Stomach smooth muscle (tissue), 2 donors: Measurements from ENCODE around the gene INSR.
"Not testable (repeated sequence)": the region's sequence is repeated elsewhere in the genome, so short reads cannot be mapped to it uniquely, and the experiment has no call there.

Experiments
- H3K27ac ChIP-seq: one replicate; pipeline ENCODE4 v1.7.0; 2013; ENCODE audit warnings: mild to moderate bottlenecking, low read length, inconsistent platforms
- H3K27me3 ChIP-seq, 2 donors: one replicate each; pipeline ENCODE4 v1.7.0; 2013; ENCODE audit warnings: low read length in 2 of 2; ENCODE audit not compliant: insufficient read depth in 2 of 2, control insufficient read depth in 1 of 2
- H3K36me3 ChIP-seq, 2 donors: one replicate each; pipeline ENCODE4 v1.7.0; 2013; ENCODE audit warnings: low read length in 2 of 2; ENCODE audit not compliant: control insufficient read depth in 2 of 2, insufficient read depth in 2 of 2
- H3K4me1 ChIP-seq: one replicate; pipeline ENCODE4 v1.7.0; 2013; ENCODE audit warnings: low read length; ENCODE audit not compliant: control insufficient read depth, insufficient read depth
- H3K4me3 ChIP-seq, 2 donors: one replicate each; pipeline ENCODE4 v1.7.0; 2013; ENCODE audit warnings: low read length in 2 of 2
- H3K9ac ChIP-seq, 2 donors: one replicate each; pipeline ENCODE4 v1.7.0; 2013; ENCODE audit warnings: low read length in 2 of 2, mild to moderate bottlenecking in 1 of 2
- H3K9me3 ChIP-seq, 2 donors: one replicate each; pipeline ENCODE4 v1.7.0; 2013; ENCODE audit warnings: low read length in 2 of 2; ENCODE audit not compliant: control insufficient read depth in 2 of 2
- donor health status: healthy.
- donor health status: Pancreatic carcinoma.

INSR gene

DNA sequence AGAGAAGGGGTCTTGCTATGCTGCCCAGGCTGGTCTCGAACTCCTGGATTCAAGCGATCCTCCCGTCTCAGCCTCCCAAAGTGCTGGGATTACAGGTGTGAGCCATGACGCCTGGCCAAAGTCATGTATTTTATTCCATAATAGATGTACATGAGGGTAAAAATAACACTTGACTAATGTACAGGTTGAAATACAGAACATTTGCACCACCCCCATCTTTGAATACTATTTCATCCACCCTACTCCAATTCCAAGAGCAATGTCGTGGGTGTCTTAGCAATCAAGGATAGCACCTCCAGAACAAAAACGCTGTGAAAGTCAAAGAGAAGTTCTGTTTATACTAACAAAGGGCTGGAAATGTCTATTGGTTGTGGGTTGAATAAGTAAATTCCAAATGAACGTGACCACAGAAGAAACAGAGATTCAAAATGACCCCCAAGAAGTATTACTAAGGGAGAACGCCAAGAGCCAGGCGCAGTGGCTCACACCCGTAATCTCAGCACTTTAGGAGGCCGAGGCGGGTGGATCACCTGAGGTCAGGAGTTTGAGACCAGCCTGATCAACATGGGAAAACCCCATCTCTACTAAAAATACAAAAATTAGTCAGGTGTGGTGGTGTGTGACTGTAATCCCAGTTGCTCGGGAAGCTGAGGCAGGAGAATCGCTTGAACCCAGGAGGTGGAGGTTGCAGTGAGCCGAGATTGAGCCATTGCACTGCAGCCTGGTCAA is 84.5 kb downstream of the INSR start:
- peaks cover 16% of the 10 kb centered on the region for H3K4me1 ChIP-seq
- H3K27ac ChIP-seq, H3K4me3 ChIP-seq, H3K9ac ChIP-seq, H3K27me3 ChIP-seq, H3K36me3 ChIP-seq, H3K9me3 ChIP-seq: not testable (repeated sequence)

DNA sequence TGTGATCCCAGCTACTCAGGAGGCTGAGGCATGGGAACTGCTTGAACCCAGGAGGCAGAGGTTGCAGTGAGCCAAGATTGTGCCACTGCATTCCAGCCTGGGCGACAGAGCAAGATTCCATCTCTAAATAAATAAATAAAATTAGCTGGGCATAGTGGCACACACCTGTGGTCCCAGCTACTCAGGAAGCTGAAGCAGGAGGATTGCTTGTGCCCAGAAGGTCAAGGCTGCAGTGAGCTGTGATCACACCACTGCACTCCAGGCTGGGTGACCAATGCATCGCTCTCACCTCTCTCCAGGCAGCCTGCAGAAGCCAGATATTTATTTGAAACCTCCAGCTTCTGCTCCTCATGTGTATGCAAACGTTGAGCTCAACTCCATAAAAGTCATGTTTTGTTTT is 85.2 kb downstream of the INSR start:
- not testable (repeated sequence) for H3K36me3 ChIP-seq, H3K9ac ChIP-seq, H3K4me3 ChIP-seq, H3K27me3 ChIP-seq, H3K9me3 ChIP-seq, H3K27ac ChIP-seq
- peaks cover 14% of the 10 kb centered on the region for H3K4me1 ChIP-seq

DNA sequence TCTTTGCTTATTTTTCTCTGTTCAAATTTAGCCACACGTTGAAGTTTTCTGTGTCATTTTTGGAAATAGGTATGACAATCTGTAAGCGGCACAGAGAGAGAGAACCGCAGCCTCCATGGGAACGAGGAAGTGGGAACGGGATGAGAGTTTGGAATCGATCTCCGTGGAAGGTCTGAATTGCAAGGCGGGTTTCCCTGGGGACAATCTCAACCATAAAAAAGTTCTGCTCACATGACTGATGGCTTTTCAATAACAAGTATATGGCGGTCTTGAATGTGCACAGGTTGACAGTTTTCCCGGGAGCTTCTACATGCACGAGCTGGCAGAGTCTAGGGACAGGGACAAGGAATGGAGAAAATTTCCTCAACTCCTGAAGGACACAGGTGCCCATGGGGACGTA is 90.9 kb downstream of the INSR start:
- Histone ChIP-seq H3K36me3 (no peaks in the 10 kb centered on the region), H3K9ac (no peak overlapping the region), H3K27me3 (no peaks in the 10 kb centered on the region), H3K4me1 (peaks cover 8% of the 10 kb centered on the region), H3K27ac (no peak overlapping the region), H3K9me3 (no peaks in the 10 kb centered on the region), H3K4me3 (no peak overlapping the region)

DNA sequence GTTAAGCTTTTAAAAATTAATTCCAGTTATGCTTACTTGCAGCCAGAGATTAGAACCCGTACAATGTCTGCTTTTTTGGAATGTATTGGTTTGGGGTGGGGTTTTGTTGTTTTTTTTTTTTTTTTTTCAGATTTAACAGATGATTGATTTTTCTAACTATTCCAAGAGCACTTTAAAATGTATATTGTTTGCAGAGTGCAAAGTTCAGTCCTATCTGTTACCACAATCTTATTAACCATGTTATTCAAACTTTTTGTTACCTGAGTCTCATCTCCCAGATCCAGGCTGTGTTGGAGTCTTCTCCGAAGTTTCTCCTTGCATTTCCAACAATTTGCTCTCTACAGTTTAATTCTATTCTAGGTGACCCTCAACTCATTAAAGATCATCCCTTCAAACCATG is 91.3 kb downstream of the INSR start:
- peaks cover 9% of the 10 kb centered on the region for H3K4me1 ChIP-seq
- no peaks in the 10 kb centered on the region for H3K27me3 ChIP-seq
- no peaks in the 10 kb centered on the region for H3K36me3 ChIP-seq
- H3K4me3 ChIP-seq, result no peak overlapping the region
- no peak overlapping the region for H3K9ac ChIP-seq
- no peak overlapping the region for H3K27ac ChIP-seq
- no peaks in the 10 kb centered on the region for H3K9me3 ChIP-seq

DNA sequence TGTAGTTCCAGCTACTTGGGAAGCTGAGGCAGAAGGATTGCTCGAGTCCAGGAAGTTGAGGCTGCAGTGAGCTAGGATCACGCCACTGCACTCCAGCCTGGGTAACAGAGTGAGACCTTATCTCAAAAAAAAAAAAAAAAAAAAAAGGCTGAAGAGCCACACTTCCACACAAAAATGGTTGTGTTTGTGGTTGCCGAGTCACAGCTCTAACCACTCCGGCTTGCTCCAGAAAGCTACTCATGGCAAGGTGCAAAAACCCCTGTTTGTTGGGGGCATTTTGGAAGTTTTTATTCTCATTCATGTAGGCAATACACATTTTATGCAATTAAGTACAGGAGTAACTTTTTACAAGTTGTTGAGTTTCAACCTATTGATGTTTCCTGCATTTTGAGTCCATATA is 93.5 kb downstream of the INSR start:
- H3K27me3 ChIP-seq, result no peaks in the 10 kb centered on the region
- H3K9me3 ChIP-seq, result no peaks in the 10 kb centered on the region
- H3K36me3 ChIP-seq, result no peaks in the 10 kb centered on the region
- no peak overlapping the region for H3K9ac ChIP-seq
- H3K27ac ChIP-seq, result no peak overlapping the region
- H3K4me1 ChIP-seq, result peaks cover 16% of the 10 kb centered on the region
- no peak overlapping the region for H3K4me3 ChIP-seq

DNA sequence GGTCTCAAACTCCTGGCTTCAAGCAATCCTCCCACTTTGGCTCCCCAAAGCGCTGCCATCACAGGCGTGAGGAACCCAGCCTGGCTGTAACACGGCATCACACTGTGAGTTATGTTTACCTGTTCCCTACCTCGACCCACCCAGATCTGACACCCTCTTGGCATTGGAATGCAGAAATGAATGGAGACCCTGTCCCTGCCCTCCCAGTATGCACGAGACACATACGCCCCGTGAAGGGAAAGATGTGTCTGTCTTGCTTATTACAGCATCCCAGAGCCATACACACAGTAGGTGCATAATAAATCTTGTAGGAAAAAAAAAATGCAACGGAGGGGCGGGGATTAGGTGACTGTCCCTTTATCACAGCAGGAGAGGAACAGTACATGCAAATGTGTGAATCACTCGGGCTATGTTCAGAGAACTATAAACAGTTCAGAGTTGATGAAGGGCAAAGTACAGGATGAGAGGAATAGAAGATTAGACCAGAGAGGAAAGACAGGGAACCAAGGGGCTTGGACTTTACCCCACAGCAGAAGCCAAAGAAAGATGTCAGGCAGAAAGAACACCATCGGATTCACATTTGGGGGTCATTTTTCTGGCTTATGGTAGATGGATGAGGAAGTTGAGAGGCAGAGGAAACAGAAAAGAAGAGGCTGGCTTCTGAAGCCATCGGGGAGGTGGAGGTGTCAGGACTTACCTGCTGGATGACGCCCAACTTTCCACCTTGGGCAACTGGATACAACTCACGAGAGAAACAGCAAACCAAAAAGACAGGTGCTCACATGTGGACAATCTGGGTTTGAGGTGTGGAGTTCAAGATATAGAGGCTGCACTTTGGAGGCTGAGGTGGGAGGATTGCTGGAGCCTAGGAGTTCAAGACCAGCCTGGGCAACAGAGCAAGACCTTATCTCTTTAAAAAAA is 94.3 kb downstream of the INSR start:
- Histone ChIP-seq H3K4me3 (no peak overlapping the region), H3K36me3 (no peaks in the 10 kb centered on the region), H3K4me1 (peaks cover 16% of the 10 kb centered on the region), H3K9me3 (no peaks in the 10 kb centered on the region), H3K9ac (no peak overlapping the region), H3K27me3 (no peaks in the 10 kb centered on the region), H3K27ac (no peak overlapping the region)

DNA sequence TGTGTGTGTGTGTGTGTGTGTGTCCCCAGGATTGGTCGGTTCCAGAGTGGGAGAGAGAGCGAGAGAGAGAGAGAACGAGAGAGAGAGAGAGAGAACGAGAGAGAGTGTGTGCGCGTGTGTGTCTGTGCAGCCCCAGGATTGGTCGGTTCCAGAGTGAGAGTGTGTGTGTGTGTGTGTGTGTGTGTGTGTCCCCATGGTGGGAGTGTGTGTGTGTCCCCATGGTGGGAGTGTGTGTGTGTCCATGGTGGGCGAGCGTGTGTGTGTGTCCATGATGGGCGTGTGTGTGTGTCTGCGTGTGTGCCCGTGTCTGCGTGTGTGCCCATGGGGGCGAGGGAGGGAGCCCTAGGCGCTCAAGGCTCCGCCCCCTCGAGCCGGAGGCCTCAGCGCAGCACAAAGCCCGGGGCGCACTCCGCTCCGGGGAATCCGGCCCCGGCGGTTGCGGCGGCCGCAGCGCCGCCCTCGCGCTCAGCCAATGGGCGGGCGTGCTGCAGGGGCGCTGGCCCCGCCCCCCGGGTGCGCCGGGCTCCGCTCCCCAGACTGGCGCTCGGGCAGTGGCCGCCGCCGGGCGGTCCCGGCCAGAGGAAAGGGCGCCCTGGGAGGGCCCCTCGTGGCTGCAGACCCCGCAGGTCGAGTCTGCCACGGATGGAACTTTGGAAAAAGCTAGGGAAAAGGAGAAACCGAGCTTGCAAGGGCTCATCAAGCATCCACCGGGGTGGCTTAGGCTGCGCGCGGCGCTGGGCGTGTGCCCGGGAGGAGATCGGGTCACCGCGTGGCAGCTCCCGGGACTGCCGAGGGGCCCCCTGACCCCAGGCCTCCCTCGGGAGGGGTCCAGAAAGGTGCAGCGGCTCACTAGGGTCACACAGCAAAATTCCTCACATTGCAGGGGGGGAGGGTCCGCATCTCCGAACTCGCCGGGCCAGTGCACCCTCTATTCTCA is 96.2 kb downstream of the INSR start:
- Histone ChIP-seq H3K36me3 (no peaks in the 10 kb centered on the region), H3K27me3 (no peaks in the 10 kb centered on the region), H3K9me3 (no peaks in the 10 kb centered on the region), H3K9ac (peak overlapping the region; percentile 64 to 75), H3K27ac (peak overlapping the region; percentile 86), H3K4me3 (peak overlapping the region; percentile 82 to 86), H3K4me1 (peaks cover 16% of the 10 kb centered on the region)

DNA sequence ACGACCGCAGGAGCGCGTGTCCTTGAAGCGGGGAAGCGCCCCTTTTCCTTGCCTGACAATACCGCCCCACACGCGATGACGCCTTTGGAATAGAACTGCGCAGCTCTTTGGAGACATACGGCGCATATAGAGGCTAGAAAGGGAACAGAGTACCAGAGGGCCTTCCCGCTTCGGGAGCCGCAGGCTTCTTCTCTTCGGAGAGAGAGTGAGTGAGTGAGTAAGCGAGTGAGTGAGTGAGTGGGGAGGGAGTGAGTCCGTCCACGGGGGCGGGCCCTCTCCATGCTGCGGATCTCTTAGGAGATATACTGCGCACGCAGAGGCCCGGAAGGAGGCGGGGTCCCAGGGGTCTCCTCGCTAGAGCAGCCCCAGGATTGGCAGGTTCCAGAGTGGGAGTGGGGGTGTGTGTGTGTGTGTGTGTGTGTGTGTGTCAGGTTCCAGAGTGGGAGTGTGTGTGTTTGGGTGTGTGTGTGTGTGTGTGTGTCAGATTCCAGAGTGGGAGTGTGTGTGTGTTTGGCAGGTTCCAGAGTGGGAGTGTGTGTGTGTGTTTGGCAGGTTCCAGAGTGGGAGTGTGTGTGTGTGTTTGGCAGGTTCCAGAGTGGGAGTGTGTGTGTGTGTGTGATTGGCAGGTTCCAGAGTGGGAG is 97.0 kb downstream of the INSR start:
- Histone ChIP-seq H3K9ac (peak overlapping the region; percentile 50 to 51), H3K36me3 (no peaks in the 10 kb centered on the region), H3K4me3 (peak overlapping the region; percentile 61 to 86), H3K27me3 (no peaks in the 10 kb centered on the region), H3K27ac (peak overlapping the region; percentile 86), H3K4me1 (peaks cover 16% of the 10 kb centered on the region), H3K9me3 (no peaks in the 10 kb centered on the region)

DNA sequence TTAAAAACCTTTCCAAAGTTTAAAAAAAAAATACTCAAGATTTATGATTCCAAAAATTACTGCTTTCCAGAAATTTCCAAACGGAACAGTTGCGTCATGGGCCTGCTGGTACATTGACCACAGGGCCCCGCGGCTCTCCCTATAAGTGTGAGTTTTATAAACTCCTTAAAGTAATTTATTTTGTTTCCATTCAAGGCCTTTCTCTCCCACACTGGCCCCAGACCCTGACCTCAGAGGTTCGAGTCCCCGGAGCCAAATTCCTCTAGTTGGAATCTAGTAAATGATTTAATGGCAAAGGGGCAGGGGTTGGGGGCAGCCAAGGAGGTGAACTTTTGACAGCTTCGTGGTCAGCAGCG is 97.5 kb downstream of the INSR start:
- H3K4me3 ChIP-seq, result peak overlapping the region; percentile 35 to 86
- peak overlapping the region in 1 of 2 donors; percentile 50 for H3K9ac ChIP-seq
- no peaks in the 10 kb centered on the region for H3K9me3 ChIP-seq
- no peaks in the 10 kb centered on the region for H3K27me3 ChIP-seq
- H3K36me3 ChIP-seq, result no peaks in the 10 kb centered on the region
- peaks cover 16% of the 10 kb centered on the region for H3K4me1 ChIP-seq
- peak overlapping the region; percentile 86 for H3K27ac ChIP-seq

DNA sequence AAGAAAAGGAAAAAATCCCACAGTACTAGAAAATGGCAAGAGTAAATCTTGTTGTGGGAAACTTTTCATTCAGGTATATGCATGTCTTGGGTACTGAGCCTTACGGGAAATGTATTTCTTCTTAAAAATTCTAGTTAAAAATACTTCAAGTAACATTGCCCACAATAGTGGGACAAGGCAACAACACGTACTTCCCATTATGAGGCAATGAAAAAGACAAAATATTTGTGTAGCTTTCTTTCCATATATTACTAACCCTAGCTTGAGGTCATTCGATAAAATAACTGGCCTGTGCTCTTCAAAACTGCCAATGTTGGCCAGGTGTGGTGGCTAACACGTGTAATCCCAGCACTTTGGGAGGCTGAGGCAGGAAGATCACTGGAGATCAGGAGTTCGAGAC is 99.2 kb downstream of the INSR start:
- Histone ChIP-seq H3K4me3 (no peak overlapping the region), H3K36me3 (no peaks in the 10 kb centered on the region), H3K4me1 (peaks cover 16% of the 10 kb centered on the region), H3K27ac (no peak overlapping the region), H3K9me3 (no peaks in the 10 kb centered on the region), H3K9ac (no peak overlapping the region), H3K27me3 (no peaks in the 10 kb centered on the region)
